HG03175 (cell line): ENCODE results near the gene RAB27A.
A peak's percentile ranks its signal among the peaks of the same experiment; 100 is the strongest.
"Not testable (repeated sequence)": the region's sequence is repeated elsewhere in the genome, so short reads cannot be mapped to it uniquely, and the experiment has no call there.

Experiments
- ATAC-seq: cut with Tn5 transposase; IDR thresholded peaks from one replicate; pipeline ENCODE4 v1.9.1; 2021; ENCODE audit warnings: mild to moderate bottlenecking, moderate library complexity; ENCODE audit not compliant: unreplicated experiment

The RAB27A gene

DNA sequence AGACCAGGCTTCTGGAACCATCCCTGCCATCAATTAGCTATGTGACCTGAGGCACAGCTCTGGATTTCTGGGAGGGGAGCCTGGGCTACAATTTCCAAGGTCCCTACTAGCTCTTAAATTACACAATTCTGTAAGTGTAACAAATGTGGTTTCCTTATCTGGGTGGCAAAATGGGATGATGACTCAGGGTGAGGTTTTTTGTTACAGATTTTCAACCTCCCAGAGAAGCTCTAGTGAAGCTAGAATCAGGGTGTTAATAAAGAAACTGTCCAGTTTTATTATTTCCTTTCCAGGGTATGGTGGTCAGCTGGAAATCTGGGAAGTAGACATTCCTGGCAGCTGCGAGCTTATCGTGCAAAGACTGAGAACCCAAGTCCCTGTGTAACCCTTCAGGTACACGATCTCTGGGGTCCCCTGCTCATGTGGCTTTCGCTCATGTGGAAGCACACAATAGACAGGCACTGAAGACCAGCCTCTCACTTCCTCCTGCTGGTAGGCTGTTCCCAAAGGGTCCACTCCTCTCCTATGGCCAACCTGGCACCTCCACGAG, 7.3 kb downstream of the RAB27A start:
- no peak for ATAC-seq

- no peak for ATAC-seq
These were observed 7.9 kb downstream of the RAB27A start for GRCh38 chr15:55281517-55282228.

DNA sequence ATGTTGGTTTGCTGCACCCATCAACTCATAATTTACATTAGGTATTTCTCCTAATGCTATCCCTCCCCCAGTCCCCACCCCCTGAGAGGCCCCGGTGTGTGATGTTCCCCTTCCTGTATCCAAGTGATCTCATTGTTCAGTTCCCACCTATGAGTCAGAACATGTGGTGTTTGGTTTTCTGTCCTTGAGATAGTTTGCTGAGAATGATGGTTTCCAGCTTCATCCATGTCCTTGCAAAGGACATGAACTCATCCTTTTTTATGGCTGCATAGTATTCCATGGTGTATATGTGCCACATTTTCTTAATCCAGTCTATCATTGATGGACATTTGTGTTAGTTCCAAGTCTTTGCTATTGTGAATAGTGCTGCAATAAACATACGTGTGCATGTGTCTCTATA, 9.0 kb downstream of the RAB27A start:
- ATAC-seq: not testable (repeated sequence)

GRCh38 chr15:55279746-55280351, 9.8 kb downstream of the RAB27A start:
- peak; percentile 75 for ATAC-seq

- ATAC-seq: no peak
These were observed 10.4 kb downstream of the RAB27A start for GRCh38 chr15:55279100-55279745.

DNA sequence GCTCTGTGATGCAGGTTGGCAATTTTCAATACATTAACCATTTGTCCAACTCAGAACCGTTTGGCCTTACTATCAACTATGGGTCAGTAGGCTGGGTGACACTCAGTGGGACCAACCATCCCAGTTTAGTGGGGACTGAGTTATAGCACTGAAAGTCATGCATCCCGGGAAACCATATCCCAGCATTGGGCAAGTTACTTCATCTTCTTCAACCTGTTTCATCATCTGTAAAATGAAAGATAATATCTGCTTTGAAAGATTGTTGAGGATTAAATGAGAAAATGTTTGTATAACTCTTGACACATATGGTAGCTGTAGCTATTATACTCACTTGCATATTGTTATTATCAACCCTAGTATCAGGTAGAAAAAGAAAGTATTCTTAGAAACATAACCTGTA, 11.9 kb downstream of the RAB27A start:
- ATAC-seq: no peak

DNA sequence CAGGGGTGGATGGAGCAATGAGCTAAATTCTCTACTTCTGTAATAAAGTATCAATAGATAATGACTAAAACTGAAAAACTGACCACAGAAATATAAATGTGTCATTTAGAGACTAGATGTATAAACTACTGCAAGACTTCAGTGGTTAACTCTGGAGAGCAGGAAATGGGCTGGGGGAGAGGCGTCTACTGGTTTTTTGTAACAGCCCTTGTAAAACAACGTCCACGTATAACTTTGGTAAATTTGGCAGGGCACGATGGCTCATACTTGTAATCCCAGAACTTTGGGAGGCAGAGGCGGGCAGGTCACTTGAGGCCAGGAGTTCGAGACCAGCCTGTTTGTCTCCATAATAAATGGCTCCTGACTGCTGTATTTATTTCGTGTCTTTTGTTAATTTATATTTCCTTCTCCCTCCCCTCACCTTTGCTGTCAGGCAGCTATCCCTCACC, 12.5 kb downstream of the RAB27A start:
- peak; percentile 73 for ATAC-seq

DNA sequence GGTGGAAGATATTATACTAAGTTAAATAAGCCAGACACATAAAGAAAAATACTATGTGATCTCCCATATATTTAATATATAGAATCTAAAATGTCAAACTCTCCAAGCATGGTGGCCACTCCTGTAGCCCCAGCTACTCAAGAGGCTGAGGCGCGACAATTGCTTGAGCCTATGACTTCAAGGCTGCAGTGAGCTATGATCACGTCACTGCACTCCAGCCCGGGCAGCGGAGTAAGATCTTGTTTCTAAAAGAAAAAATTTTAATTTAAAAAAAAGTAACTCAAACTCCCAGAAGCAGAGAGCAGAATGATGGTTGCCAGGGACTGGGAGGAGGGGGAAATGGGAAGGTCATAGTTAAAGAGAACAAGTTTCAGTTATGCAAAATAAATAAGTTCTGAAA, 13.3 kb downstream of the RAB27A start:
- ATAC-seq: no peak

- no peak for ATAC-seq
These were observed 19.3 kb downstream of the RAB27A start for GRCh38 chr15:55270291-55270690.

DNA sequence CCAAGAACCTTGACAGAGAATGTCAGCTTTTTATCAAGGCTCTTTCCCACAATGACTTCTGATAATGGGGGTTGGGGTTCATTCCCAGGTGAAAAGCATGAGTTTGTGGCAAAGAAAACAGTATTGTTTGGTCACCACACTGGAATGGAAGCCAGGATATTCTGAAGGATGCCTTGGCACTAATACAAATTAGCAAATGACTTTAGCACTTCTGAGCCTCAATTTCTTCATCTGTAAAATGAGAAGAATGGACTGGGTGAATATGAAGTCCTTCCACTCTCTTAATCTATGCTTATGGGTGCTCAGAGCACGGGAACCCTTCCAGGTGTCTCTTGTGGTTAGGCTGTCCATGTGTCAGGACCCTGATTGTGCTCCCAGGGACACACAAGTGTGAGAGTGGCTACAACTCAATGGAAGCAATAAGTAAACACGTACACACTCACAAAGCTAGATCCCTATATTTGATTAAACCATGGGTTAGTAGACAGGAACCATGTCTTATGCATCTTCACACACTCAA, 21.4 kb downstream of the RAB27A start:
- no peak for ATAC-seq

- ATAC-seq: peak; percentile 95
These were observed 22.0 kb downstream of the RAB27A start for GRCh38 chr15:55267401-55268175.

GRCh38 chr15:55266547-55266946, 23.1 kb downstream of the RAB27A start:
- ATAC-seq: no peak

GRCh38 chr15:55260562-55261131, 29.0 kb downstream of the RAB27A start:
- ATAC-seq: no peak

DNA sequence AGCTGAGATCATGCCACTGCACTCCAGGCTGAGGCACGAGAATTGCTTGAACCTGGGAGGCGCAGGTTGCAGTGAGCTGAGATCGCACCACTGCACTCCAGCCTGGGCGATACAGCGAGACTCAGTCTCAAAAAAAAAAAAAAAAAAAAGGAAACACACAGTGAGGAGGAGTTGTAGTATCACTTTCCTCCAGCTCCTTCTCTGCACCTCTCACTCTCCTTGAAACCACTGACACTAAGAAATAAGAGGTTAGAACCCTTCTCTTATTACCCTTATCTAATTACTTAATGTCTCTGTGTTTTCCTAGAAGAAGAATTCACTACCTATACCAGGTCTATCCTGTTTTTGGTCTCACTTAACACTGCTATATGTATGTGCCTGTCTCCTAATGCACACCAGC, 31.7 kb downstream of the RAB27A start:
- ATAC-seq: no peak

- no peak for ATAC-seq
These were observed 32.5 kb downstream of the RAB27A start for GRCh38 chr15:55257012-55257670.

DNA sequence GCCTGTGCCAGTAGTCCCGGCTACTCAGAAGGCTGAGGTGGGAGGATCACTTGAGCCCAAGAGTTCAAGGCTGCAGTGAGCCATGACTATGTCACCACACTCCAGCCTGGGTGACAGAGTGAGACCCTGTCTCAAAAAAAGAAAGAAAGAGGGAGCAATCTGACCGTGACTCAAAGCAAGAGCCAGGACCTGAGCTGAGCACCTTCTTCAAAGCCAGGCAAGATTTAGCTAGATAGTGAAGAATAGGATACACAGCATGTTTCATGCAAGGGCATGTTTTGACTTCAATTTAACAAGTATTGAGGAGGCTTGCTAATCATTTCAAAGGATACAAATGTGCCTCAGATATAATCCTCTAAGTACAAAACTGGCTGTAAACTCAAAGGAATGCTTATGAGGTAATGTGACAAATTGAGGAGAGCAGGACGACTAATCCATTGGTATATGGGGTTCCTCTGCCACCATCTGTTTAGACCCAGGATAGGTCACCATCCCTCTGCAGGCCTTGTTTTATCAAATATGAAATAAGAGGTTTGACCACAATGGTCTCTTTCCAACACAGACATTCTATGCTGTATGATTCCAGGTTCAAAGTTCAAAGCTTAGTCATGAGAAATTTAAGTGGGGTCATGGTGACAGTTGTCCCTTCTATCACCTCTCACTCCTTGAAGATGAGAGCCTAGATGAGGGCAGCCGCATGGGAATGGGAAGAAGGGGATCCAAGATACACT, 33.2 kb downstream of the RAB27A start:
- peak; percentile 3 for ATAC-seq

DNA sequence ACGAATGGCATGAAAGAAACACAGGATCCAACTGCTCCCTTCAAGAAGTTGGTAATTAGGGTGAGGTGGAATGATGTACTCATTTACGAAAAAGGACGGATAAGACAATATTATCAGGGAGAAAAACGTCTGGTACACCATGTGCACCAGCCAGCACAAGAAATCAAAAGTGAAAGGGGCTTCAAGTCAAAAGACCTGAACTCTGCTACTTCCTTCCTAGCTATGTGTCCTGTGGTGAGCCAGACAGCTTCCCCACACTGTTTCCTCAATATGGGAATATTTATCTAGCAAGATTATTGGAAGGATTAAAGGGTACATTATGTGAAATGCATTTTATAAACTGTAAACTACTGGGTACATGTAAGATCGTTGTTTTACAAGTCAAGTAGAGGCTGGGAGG, 33.9 kb downstream of the RAB27A start:
- peak; percentile 52 for ATAC-seq

GRCh38 chr15:55254916-55255679, 34.5 kb downstream of the RAB27A start:
- no peak for ATAC-seq

DNA sequence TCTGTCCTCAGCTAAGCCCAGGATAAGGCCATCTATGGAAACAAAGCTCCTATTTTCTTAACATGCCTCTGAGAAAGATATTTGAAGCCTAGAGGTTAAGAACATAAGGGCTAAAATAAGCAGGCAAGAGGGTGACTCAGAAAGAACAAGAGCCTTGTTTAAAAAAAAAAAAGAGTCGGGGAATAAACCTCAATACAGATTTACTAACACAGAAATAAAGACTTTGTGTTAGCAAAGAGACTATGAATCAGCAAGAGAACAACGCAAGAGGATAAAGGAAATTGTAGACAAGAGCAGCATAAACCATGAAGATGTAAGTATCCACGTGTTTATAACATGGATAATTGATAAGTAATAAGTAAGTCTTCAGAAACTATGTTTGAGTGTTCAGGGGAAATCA, 36.0 kb downstream of the RAB27A start:
- no peak for ATAC-seq
